HCT116 (cell line): ENCODE data around the gene PRKAG2. TPM values are rescaled to one million over a fixed set of nuclear protein-coding genes. Genes with fewer than 3 reads are reported as not detected.

Experiments used
- ATAC-seq: fragments of 200-7000 bp; cut with Tn5 transposase; 2 replicates; pipeline ENCODE4 v1.9.1; 2020; ENCODE audit warnings: mild to moderate bottlenecking, moderate library complexity
- BruUV-seq: library from RNA; stranded (reverse); fragments of 400-500 nt; replicated peaks from 2 replicates; lab custom pipeline; 2021; lab: Mats Ljungman, UMichigan
- CTCF ChIA-PET: fragments of 300-600 bp; sonication (Branson Sonifier 250); formaldehyde crosslinking; loops from one replicate; lab custom pipeline; 2021; ENCODE audit warnings: antibody characterized with exemption; lab: Charles Lee
- POLR2A ChIA-PET: fragments of 300-600, 350-600 bp; sonication (Branson Sonifier 250); formaldehyde crosslinking; loops from one replicate; lab custom pipeline; 2021; ENCODE audit warnings: antibody characterized with exemption; lab: Charles Lee
- RAD21 ChIA-PET, 2 experiments: fragments of 300-600 bp; sonication (Branson Sonifier 250); formaldehyde crosslinking; loops; one replicate each; lab custom pipeline; 2023; ENCODE audit warnings: low total read pairs in 2 of 2; ENCODE audit not compliant: uncharacterized antibody in 2 of 2, unreplicated experiment in 2 of 2, low non-redundant PET in 1 of 2; lab: Charles Lee
- DNase-seq: peaks from one replicate; pipeline ENCODE4 v3.0.0-alpha.2; 2010; ENCODE audit warnings: low read depth, low spot score
- H2AFZ ChIP-seq: fragments of 200-600 bp; shearing (Covaris generic), sonication (generic); 2 replicates; pipeline ENCODE4 v1.6.1; 2017; ENCODE audit warnings: low read depth, mixed run types, mixed read lengths, antibody characterized with exemption, low read length; ENCODE audit not compliant: poor library complexity, severe bottlenecking
- H3K27ac ChIP-seq: 2 replicates; pipeline ENCODE4 v1.5.1; 2012; ENCODE audit warnings: low read depth, low read length
- H3K27me3 ChIP-seq: fragments of 200-600 bp; sonication (generic); 2 replicates; pipeline ENCODE4 v1.6.1; 2016; ENCODE audit warnings: mixed run types, low read length, mixed read lengths; ENCODE audit not compliant: insufficient read depth
- H3K36me3 ChIP-seq, 2 experiments: fragments of 200-500 bp in 1 of 2; fragments of 200-600 bp in 1 of 2; sonication (Bioruptor generic) in 1 of 2; sonication (generic) in 1 of 2; 2 replicates each; pipeline versions ENCODE4 v1.5.1 to v1.6.1; 2014 to 2016; ENCODE audit warnings: low read length in 2 of 2, inconsistent platforms in 1 of 2, mixed read lengths in 1 of 2, mixed run types in 1 of 2; ENCODE audit not compliant: insufficient read depth in 2 of 2, control insufficient read depth in 1 of 2
- H3K4me1 ChIP-seq, 2 experiments: fragments of 200-600 bp in 1 of 2; sonication (generic) in 1 of 2; 2 replicates each; pipeline versions ENCODE4 v1.5.1 to v1.6.1; 2012 to 2017; ENCODE audit warnings: low read length in 2 of 2, inconsistent platforms in 1 of 2, mild to moderate bottlenecking in 1 of 2, mixed read lengths in 1 of 2, mixed run types in 1 of 2, moderate library complexity in 1 of 2; ENCODE audit not compliant: insufficient read depth in 2 of 2, control insufficient read depth in 1 of 2
- H3K4me2 ChIP-seq: fragments of 200-600 bp; sonication (generic); 2 replicates; pipeline ENCODE4 v1.6.1; 2017; ENCODE audit warnings: mixed run types, low read length, mixed read lengths
- H3K4me3 ChIP-seq, 2 experiments: fragments of 200-600 bp in 1 of 2; sonication (generic) in 1 of 2; replicated peaks in 1 of 2; 2 replicates each; pipeline ENCODE4 v1.5.1; 2011 to 2016; ENCODE audit warnings: low read length in 2 of 2, control low read depth in 1 of 2, low read depth in 1 of 2, mild to moderate bottlenecking in 1 of 2, mixed read lengths in 1 of 2, mixed run types in 1 of 2
- H3K79me2 ChIP-seq: fragments of 200-600 bp; sonication (generic); 2 replicates; pipeline ENCODE4 v1.6.1; 2017; ENCODE audit warnings: mild to moderate bottlenecking, mixed run types, low read length, moderate library complexity, mixed read lengths; ENCODE audit not compliant: insufficient read depth
- H3K9ac ChIP-seq: fragments of 200-600 bp; sonication (generic); 2 replicates; pipeline ENCODE4 v1.6.1; 2016; ENCODE audit warnings: low read length, mixed read lengths
- H3K9me2 ChIP-seq: fragments of 200-600 bp; sonication (generic), shearing (Covaris generic); 2 replicates; pipeline ENCODE4 v1.6.1; 2017; ENCODE audit warnings: mixed run types, mild to moderate bottlenecking, moderate library complexity; ENCODE audit not compliant: insufficient read depth
- H3K9me3 ChIP-seq, 2 experiments: fragments of 200-500 bp in 1 of 2; fragments of 200-600 bp in 1 of 2; sonication (Bioruptor generic) in 1 of 2; sonication (generic) in 1 of 2; 2 replicates each; pipeline ENCODE4 v1.6.1; 2014 to 2017; ENCODE audit warnings: low read length in 2 of 2, mixed read lengths in 2 of 2, inconsistent platforms in 1 of 2, low read depth in 1 of 2, mild to moderate bottlenecking in 1 of 2, mixed run types in 1 of 2, moderate library complexity in 1 of 2; ENCODE audit not compliant: control insufficient read depth in 1 of 2, insufficient read depth in 1 of 2
- H4K20me1 ChIP-seq: fragments of 200-600 bp; sonication (generic), shearing (Covaris generic); 2 replicates; pipeline ENCODE4 v1.6.1; 2017; ENCODE audit warnings: mixed run types, mild to moderate bottlenecking, moderate library complexity; ENCODE audit not compliant: insufficient read depth
- ATF3 ChIP-seq: IDR thresholded peaks from 2 replicates; pipeline ENCODE4 v1.6.1; 2012
- CEBPB ChIP-seq: IDR thresholded peaks from 2 replicates; pipeline ENCODE4 v1.6.1; 2012; ENCODE audit warnings: low read depth
- CTCF ChIP-seq, 3 experiments: fragments of 200-600 bp in 1 of 3; sonication (generic) in 1 of 3; IDR thresholded peaks in 2 of 3; conservative IDR thresholded peaks in 1 of 3; 2 replicates each; pipeline ENCODE4 v1.5.1; 2012 to 2017; ENCODE audit warnings: low read depth in 2 of 3, low read length in 2 of 3, antibody characterized with exemption in 1 of 3, borderline replicate concordance in 1 of 3, control low read depth in 1 of 3, mild to moderate bottlenecking in 1 of 3, mixed read lengths in 1 of 3, mixed run types in 1 of 3, moderate library complexity in 1 of 3; ENCODE audit not compliant: insufficient read depth in 1 of 3
- EGR1 ChIP-seq: IDR thresholded peaks from 2 replicates; pipeline ENCODE4 v1.6.1; 2012; ENCODE audit warnings: low read depth
- ELF1 ChIP-seq: IDR thresholded peaks from 2 replicates; pipeline ENCODE4 v1.6.1; 2012; ENCODE audit warnings: low read depth, borderline replicate concordance
- EZH2 ChIP-seq: fragments of 200-600 bp; sonication (generic); IDR thresholded peaks from 2 replicates; pipeline ENCODE4 v1.6.1; 2017; ENCODE audit warnings: antibody characterized with exemption, mixed run types
- FOSL1 ChIP-seq: IDR thresholded peaks from 2 replicates; pipeline ENCODE4 v1.6.1; 2012; ENCODE audit warnings: low read depth
- JUND ChIP-seq: IDR thresholded peaks from 2 replicates; pipeline ENCODE4 v1.6.1; 2012
- MAX ChIP-seq: IDR thresholded peaks from 2 replicates; pipeline ENCODE4 v1.6.1; 2012
- POLR2A ChIP-seq: IDR thresholded peaks from 2 replicates; pipeline ENCODE4 v1.7.0; 2011; ENCODE audit warnings: borderline replicate concordance; ENCODE audit not compliant: insufficient read depth, insufficient read length; ENCODE audit errors: extremely low read depth
- REST ChIP-seq: IDR thresholded peaks from 2 replicates; pipeline ENCODE4 v1.6.1; 2012; ENCODE audit warnings: low read depth
- SP1 ChIP-seq: IDR thresholded peaks from 2 replicates; pipeline ENCODE4 v1.6.1; 2012; ENCODE audit warnings: low read depth
- SRF ChIP-seq: IDR thresholded peaks from 2 replicates; pipeline ENCODE4 v1.6.1; 2012; ENCODE audit warnings: low read depth
- YY1 ChIP-seq: IDR thresholded peaks from 2 replicates; pipeline ENCODE4 v1.6.1; 2011; ENCODE audit warnings: low read length, low read depth, moderate library complexity, mild to moderate bottlenecking; ENCODE audit not compliant: insufficient replicate concordance; ENCODE audit errors: extremely low read depth
- ZBTB33 ChIP-seq: IDR thresholded peaks from 2 replicates; pipeline ENCODE4 v1.6.1; 2011; ENCODE audit warnings: mild to moderate bottlenecking, low read length, moderate library complexity; ENCODE audit not compliant: insufficient replicate concordance; ENCODE audit errors: extremely low read depth
- ZFX ChIP-seq: fragments of 450-650 bp; IDR thresholded peaks from 2 replicates; pipeline ENCODE4 v1.6.1; 2017
- ZNF274 ChIP-seq: fragments of 200-500 bp; sonication (Bioruptor generic); IDR thresholded peaks from 2 replicates; pipeline ENCODE4 v1.6.1; 2014; ENCODE audit warnings: mild to moderate bottlenecking, low read depth, low read length, inconsistent platforms
- intact Hi-C: fragments of 100-400 bp; cut with micrococcal nuclease; formaldehyde crosslinking; loops from 2 replicates; pipeline ENCODE4 v1.10.0; 2022
- total RNA-seq: library from RNA; stranded (reverse); gene quantifications from one replicate; pipeline ENCODE4 v1.2.1, GENCODE V29; 2021; ENCODE audit not compliant: unreplicated experiment

Gene PRKAG2
- total RNA-seq, 1 experiment from 2014 or later: 23.6 TPM

GRCh38 chr7:151774951-151775350 lies 102.0 kb downstream of the PRKAG2 start:
- intact Hi-C loops: no loop called here
- no peaks in the 10 kb centered on the region for H3K27me3 ChIP-seq
- no peaks in the 10 kb centered on the region for H4K20me1 ChIP-seq
- no peak overlapping the region for H3K4me2 ChIP-seq
- H3K27ac ChIP-seq: no peak overlapping the region
- no peak for ATAC-seq
- no peaks in the 10 kb centered on the region for H3K36me3 ChIP-seq
- ChIA-PET CTCF (no interaction called here), POLR2A (no interaction called here), RAD21 (no interaction called here)
- no peaks in the 10 kb centered on the region for H3K9me3 ChIP-seq
- no peak overlapping the region for H2AFZ ChIP-seq
- no peak for DNase-seq
- no TSS peak for BruUV-seq
- no peaks in the 10 kb centered on the region; a peak in 1 of 4 replicates for H3K4me1 ChIP-seq
- TF ChIP-seq EZH2 (no peak), ZFX (no peak), FOSL1 (no peak), YY1 (no peak), POLR2A (no peak), MAX (no peak), SP1 (no peak), JUND (no peak), ELF1 (no peak), ATF3 (no peak), REST (no peak), CEBPB (no peak), ZBTB33 (no peak), EGR1 (no peak), ZNF274 (no peak), SRF (no peak), CTCF (IDR thresholded peaks at IDR 0.05 in 2 of 3, conservative IDR thresholded peaks at IDR 0.05 in 1 of 3; ENCODE audit: borderline replicate concordance in 1 of 3, insufficient read depth in 1 of 3, low read depth in 2 of 3, low read length in 2 of 3) (no peak)
- H3K4me3 ChIP-seq: no peak overlapping the region
- H3K9ac ChIP-seq: no peak overlapping the region
- no peaks in the 10 kb centered on the region for H3K79me2 ChIP-seq
- H3K9me2 ChIP-seq: no peaks in the 10 kb centered on the region
